OCI-LY1 (cell line): ENCODE data around the gene FCRL3.

ENCODE experiments used
- CTCF ChIP-seq: fragments of 200-600 bp; sonication (generic), shearing (Covaris generic); IDR thresholded peaks from 2 replicates; pipeline ENCODE4 v1.5.1; 2017; ENCODE audit warnings: mild to moderate bottlenecking, antibody characterized with exemption, low read length, moderate library complexity, mixed read lengths
- EZH2 ChIP-seq: fragments of 200-600 bp; sonication (generic), shearing (Covaris generic); IDR thresholded peaks from 2 replicates; pipeline ENCODE4 v1.8.0; 2017; ENCODE audit warnings: borderline replicate concordance, mixed run types, mild to moderate bottlenecking, antibody characterized with exemption, low read length, moderate library complexity, mixed read lengths

GRCh38 chr1:157641177-157641576, 59.4 kb downstream of the FCRL3 start:
- TF ChIP-seq CTCF (no peak), EZH2 (no peak)
